Left renal pelvis (tissue), 4 donors: ENCODE measurements around the gene CRNKL1. TPM values are rescaled to one million over a fixed set of nuclear protein-coding genes. Genes with fewer than 3 reads are reported as not detected.

Source experiments
- DNase-seq, 4 donors: peaks; one replicate each; pipeline ENCODE4 v3.0.0-alpha.2; 2013; ENCODE audit warnings: low read depth in 4 of 4, low spot score in 3 of 4
- polyA plus RNA-seq, 4 donors: library from polyadenylated mRNA; unstranded; fragments of 120-200 nt; gene quantifications; one replicate each; pipeline ENCODE4 v1.2.1, GENCODE V29; 2013; ENCODE audit not compliant: insufficient read length in 4 of 4

CRNKL1 gene
- polyA plus RNA-seq, 4 donors, result 35.3 to 50.6 (median 43.1) TPM

- DNase-seq, result no peak
Observed at GRCh38 chr20:20063941-20064702, 11.9 kb upstream of the CRNKL1 start.

DNA sequence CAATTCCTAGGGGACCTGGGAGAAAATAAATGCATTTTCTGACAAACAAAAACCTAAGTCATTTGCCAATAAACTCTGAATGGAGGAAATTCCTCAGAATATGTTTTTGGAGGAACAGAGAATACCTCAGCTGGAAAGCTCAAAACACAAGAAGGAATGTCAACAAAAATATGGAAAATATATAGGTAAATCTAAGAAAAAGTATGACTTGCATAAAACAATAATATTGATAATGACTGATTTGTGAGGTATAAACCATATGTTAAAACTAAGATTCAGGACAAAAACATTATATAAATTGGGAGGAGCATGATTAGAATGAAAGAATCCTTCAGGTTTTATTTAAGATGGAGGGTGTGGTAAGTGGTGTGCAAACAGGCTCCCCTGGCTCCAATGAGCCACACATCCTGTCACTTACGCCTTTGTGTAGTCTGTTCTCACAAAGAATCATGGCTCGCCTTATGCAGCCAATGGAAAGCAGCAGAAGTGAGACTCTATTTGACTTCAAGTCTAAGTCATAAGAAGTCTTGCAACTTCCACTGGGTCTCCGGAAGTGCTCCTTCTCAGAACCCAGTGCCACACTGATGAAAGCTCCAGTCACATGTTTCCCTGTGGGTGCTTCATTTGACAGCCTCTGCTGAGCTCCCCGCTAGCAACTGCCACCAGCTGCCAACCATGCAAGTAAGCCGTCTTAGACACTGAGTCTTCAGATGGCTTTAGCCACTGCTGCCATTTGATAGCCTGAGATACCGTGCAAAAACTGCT is 8.2 kb upstream of the CRNKL1 start:
- DNase-seq, result no peak

GRCh38 chr20:20051767-20052073 is 546 bp downstream of the CRNKL1 start:
- no peak for DNase-seq

- no peak for DNase-seq
Observed at GRCh38 chr20:20039752-20040387, 12.4 kb downstream of the CRNKL1 start.

GRCh38 chr20:20038586-20038985 is 13.7 kb downstream of the CRNKL1 start:
- DNase-seq, result no peak

GRCh38 chr20:20037960-20038359 is 14.3 kb downstream of the CRNKL1 start:
- no peak for DNase-seq

DNA sequence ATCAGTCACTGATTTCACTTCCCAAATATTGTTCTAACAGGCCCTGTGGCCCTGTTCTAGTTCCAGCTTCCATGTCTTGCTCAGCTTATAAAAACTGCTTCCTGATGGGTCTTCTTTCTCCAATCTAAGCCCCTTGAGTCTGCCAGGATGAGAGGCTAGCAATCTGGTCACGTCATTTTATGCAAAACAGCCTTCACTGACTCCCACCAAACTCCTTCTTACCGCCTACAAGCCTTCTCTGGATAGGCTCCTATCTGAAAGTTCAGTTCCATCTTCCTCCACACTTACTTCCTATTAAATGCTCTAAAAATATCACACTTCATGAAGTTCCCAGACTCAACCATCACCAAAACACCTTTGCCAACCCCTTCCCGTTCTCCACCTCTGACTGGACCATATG is 15.5 kb downstream of the CRNKL1 start:
- no peak for DNase-seq

DNA sequence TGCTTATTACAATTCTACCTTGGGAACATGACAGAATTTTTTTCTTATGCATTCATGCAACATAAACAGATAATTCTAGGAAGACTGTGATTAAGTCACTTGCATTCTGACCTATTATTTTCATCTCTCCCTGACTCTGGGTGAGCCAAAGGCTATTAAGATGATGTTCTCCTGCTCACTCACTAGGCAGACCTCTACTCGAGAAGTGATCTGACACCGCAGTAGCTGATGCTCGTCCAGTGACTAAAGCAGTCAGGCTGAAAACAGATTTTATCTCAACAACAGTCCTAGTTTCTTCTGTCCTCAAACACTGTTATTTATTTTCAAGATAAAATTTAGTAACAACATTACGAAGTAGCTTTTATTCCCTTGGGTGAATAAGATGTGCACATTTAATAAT is 17.8 kb downstream of the CRNKL1 start:
- DNase-seq, result no peak

GRCh38 chr20:20031790-20032189 is 20.5 kb downstream of the CRNKL1 start:
- no peak for DNase-seq

GRCh38 chr20:20027284-20027683 is 25.0 kb downstream of the CRNKL1 start:
- DNase-seq, result no peak

- no peak for DNase-seq
Observed at GRCh38 chr20:20024942-20025341, 27.3 kb downstream of the CRNKL1 start.

DNA sequence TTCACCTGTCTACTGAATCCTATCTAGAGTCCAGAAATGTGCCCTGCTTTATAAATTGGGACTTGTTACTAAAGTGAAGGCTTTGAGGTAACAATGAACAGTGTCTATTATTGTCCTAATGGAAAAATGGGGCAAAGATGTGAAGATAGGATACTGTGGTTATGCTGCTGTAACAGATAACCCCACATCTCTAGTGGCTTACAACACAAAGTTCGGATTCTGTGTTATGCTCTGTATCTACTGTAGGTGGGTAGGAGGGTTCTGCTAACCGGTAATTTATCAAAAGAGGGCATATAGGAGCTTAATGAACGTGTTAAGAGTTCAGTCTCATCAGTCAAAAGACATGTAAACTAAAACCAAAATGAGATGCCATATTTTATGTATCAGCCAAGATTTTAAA is 28.9 kb downstream of the CRNKL1 start:
- DNase-seq, result no peak

DNA sequence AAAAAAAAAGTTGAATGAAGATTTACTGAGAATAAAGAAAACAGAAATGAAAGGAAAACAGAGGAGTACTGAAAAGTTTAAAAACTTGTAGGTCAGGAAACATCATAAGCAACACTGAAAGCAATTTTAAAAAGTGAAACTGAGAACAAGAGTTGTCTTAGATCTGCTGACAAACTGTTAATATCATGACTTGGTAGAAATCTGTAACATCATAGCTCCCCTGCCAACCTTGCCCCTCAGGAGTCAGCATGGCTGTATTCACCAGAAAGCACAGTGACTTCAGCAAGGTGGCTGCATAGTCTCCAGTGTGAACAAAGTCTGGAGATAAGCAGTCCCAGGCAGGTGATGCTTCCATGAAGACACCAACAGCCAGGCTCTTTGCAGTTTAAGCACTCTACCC is 29.8 kb downstream of the CRNKL1 start:
- no peak for DNase-seq

DNA sequence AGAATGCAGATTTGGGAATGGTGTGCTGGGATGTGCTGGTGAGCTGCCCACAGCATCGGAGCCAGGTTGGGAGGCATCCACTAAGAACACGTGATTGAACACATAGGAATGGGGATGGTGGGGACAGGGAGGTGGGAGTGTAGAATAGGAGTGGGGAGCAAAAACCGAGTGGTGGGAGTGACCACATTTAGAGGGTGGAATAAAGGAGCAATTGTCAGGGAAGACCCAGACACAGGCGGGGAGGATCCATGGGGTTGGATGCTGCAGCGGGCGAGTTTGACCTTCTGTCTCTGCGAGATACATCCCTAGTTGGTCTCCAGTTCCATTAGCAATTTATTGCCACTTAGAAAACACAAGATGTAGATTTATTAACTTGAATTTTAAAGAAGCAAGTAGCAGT is 30.4 kb downstream of the CRNKL1 start:
- DNase-seq, result no peak

GRCh38 chr20:20020908-20021307 is 31.4 kb downstream of the CRNKL1 start:
- no peak for DNase-seq

GRCh38 chr20:20019123-20019522 is 33.1 kb downstream of the CRNKL1 start:
- no peak for DNase-seq

DNA sequence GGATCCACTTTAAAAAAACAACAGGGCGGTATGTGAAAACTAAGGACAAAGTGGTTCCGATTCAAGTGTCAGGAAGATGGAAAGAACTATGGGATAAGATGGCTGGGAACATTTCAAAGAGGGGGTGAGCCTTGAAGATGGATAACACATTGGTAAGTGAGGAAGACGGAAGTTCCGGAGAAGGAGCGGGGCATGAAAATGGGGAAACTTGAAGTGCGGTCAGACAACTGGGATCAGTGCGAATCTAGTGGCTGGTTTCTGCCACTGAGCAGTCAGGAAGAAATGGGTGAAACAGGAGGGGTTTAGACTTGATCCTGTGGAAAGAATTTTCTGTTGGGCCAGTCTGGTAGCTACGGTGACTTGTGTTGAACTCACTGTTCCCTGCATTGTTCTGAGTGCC is 33.9 kb downstream of the CRNKL1 start:
- DNase-seq, result no peak

DNA sequence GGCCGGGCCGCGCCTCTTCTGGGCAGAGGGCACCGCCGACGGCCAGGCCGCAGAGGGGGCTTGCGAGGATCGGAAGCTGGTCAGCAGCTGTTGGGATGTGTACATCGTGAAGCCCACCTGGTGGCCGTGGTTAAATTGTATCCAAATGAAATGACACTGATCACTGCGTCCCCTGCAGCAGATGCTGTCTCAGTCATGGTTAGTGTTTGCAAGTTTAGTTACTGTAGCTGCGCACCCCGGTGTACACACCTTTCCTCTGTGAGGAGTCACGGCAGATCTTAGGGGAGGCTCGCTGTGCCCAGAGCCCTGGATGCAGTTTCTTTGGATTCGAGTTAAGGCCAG is 34.5 kb downstream of the CRNKL1 start:
- no peak for DNase-seq

- peak in 3 of 4 donors; percentile 74 to 84 (median 82) for DNase-seq
Observed at GRCh38 chr20:20017001-20017843, 35.0 kb downstream of the CRNKL1 start, which contains the start of gene NAA20. Gene NAA20 (plus strand): TSS chr20:20017362. CDS start chr20:20017397, 35 bp downstream.

DNA sequence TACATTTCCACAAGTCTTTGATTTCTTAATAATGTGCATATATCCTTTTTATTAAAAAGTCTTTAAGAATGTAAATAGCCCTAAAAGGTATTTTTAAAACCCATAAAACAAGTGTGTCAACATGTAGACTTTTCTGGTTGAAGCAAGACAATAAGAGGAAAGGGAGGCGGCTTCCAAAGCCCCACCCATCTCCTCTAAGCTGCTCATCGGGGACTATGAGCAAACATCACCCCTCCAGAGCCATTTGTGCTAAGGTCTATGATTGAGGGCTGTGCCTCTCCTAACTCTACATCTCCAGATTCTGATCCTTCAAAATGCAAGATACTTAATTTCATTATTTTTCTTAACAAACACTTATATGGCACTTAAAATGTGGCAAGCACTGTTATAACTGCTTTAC is 37.6 kb downstream of the CRNKL1 start:
- DNase-seq, result no peak

DNA sequence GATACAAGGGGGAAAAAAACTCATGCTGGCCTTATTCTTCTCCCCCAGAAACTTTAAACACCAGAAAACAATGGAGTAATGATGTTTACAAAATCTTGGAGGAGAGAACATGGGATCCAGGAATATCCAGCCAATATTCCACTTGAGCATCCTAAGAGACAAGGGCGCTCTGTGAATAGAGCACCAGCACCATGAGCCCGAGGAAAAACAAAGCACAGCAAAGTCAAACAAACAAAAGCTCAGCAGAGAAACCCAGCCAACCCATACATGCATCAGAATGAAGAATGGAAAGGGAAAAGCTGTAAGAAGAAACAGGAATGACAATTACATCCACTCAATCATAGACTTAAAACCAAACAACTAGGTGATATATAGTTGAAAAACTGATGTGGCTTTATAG is 39.7 kb downstream of the CRNKL1 start:
- DNase-seq, result no peak
